AG09319 (cell line): ENCODE results near the gene OPCML.

Source experiments
- DNase-seq: peaks from one replicate; pipeline ENCODE4 v3.0.0-alpha.2; 2010; ENCODE audit warnings: low read depth; ENCODE audit errors: extremely low read depth
- TF ChIP-seq, protein P1 (sequence below): IDR thresholded peaks from 2 replicates; pipeline ENCODE4 v1.5.1; 2011; ENCODE audit warnings: low read depth, mild to moderate bottlenecking, inconsistent platforms, low read length, moderate library complexity

OPCML gene

DNA sequence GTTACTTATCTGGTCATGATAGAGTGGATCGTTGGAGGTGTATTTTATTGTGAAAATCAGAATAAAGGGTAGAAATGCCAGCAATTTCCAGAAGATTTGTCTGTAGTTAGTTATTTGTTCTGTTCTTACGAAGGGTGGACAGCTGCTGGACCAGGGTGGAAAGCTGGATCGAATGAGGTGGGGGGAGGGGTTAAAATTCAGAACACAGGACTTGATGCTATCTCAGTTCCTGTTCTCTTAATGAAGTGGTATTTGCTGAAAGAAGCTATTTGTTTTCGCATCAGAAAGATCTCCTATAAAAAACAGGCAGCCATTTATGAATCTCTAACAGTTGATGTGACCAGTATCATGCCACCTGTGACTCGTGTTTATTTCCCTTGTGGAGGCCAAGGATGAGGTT is 556.2 kb downstream of the OPCML start:
- DNase-seq = no peak
- TF ChIP-seq, protein P1, sequence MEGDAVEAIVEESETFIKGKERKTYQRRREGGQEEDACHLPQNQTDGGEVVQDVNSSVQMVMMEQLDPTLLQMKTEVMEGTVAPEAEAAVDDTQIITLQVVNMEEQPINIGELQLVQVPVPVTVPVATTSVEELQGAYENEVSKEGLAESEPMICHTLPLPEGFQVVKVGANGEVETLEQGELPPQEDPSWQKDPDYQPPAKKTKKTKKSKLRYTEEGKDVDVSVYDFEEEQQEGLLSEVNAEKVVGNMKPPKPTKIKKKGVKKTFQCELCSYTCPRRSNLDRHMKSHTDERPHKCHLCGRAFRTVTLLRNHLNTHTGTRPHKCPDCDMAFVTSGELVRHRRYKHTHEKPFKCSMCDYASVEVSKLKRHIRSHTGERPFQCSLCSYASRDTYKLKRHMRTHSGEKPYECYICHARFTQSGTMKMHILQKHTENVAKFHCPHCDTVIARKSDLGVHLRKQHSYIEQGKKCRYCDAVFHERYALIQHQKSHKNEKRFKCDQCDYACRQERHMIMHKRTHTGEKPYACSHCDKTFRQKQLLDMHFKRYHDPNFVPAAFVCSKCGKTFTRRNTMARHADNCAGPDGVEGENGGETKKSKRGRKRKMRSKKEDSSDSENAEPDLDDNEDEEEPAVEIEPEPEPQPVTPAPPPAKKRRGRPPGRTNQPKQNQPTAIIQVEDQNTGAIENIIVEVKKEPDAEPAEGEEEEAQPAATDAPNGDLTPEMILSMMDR = no peak

DNA sequence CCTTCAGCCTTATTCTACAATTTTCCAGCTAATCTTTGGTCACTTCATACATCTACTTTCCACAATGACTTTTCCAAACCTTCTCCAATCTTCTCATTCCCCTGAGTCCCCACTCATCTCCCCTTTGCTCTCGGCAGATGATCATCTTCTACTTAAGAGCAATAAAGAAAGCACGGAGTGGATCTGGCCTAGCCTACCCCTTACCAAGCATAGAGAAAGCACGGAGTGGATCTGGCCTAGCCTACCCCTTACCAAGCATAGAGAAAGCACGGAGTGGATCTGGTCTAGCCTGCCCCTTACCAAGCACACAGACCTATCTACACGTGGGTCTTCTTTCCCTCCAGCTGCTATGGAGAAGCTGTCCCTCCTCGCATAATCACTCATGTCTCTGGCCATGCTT is 558.6 kb downstream of the OPCML start:
- DNase-seq = no peak
- TF ChIP-seq, protein P1 = no peak

DNA sequence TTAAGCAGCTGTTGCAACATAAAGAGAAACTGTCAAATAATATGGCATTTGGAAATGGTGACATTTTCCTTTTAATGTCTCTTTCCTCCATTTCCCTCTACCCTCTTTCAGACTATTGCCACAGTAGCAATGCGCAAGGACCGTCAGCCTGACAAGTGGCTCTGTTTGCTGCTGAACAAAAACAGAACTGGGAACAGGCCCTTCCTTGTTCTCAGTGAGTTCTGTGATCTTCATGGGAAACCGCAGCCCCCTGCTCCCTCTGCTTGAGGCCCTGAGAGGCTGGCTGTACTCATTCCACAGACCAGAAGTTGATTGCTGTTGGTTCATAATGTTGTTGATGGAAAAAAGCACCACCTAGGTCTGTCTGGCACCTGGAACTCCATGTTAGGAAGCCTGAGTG is 559.7 kb downstream of the OPCML start:
- no peak for DNase-seq
- TF ChIP-seq, protein P1 = no peak

DNA sequence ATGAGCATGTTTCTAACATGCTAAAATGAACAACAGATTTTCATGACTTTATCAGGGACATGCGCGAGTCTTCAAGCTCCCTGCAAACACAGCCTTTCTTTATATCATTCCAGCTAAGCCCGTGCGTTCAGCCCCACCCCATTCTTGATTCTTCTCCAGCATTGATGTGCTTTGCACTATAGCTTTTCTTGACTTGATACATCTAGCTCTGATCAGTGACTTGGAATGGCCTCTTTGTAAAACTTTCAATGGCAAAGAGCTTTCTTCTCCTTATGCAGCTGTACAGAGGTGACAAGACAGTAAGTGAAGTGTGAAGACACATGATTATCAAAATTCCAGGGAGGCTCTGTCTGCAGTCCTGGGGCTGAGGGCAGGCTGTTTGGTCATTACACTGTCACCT is 561.0 kb downstream of the OPCML start:
- TF ChIP-seq, protein P1 = no peak
- no peak for DNase-seq

DNA sequence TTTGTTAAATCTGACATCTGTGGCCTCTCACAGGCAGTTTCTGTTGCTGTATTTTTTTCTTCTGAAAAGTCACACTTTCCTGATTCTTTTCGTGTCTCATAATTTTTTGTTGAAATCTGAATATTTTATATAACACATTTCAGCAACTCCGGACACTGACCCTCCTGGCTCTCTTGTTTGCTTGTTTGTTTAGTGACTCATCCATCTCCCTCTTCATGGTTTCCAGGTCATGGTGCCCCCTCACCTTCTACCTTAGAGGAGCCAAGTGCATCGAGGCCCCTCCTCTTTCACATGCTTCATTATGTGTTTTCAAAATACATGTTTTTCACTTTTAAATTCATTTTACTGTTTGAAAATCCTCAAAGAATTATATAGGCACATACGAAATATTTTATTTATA is 562.4 kb downstream of the OPCML start:
- TF ChIP-seq, protein P1 = no peak
- DNase-seq = no peak

DNA sequence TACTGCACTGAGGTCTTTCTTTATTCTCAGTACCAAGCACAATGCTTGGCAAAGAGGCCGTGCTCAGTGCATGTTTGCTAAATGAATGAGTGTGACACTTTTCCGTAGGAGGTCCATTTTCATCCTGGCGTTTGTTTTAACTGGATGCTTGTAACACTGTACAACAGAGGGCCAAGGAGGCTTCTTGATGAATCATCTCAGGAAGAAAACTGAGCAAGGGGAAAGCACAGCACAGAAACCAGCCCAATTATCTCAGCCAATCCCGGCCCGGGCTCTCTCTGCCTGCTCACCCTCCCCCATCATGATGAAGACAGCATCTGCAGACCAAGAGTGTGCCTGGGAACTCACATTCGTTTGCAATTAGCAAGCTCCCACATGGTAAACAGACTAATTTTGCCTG is 570.3 kb downstream of the OPCML start:
- peak; percentile 43 for DNase-seq
- TF ChIP-seq, protein P1 = no peak

DNA sequence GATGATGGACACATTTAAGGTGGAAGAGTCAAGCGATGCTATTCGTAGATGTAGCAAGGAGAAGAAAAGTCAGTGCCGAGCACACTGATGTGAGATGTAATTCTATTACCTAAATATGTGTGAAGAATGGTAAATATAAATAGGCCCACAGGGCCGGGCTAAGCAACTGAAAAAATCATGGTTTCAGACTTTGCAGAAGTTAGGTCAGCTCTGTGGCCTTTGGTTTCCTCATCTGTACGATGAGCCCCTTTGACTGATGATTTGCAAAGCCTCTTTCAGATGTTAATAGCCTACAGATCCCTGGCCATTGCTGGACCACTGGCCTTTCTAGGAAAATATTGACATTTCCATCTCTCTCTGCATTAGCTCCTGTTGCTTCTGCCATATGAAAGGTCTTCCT is 570.8 kb downstream of the OPCML start:
- TF ChIP-seq, protein P1 = no peak
- no peak for DNase-seq
